Lung (tissue), 12 donors: ENCODE measurements around the gene GYG2. TPM values are rescaled to one million over a fixed set of nuclear protein-coding genes. Genes with fewer than 3 reads are reported as not detected.
A peak's percentile ranks its signal among the peaks of the same experiment; 100 is the strongest.
"Not testable (repeated sequence)": the region's sequence is repeated elsewhere in the genome, so short reads cannot be mapped to it uniquely, and the experiment has no call there.

ENCODE experiments used
- ATAC-seq: fragments of 200-7000 bp; cut with Tn5 transposase; one replicate; pipeline ENCODE4 v1.9.1; 2020; ENCODE audit warnings: moderate number of reproducible peaks; ENCODE audit not compliant: insufficient read depth, low FRiP score
- DNase-seq, 3 donors: peaks; one replicate each; pipeline ENCODE4 v3.0.0-alpha.2; 2013 to 2017
- H3K27ac ChIP-seq, 2 donors: one replicate each; pipeline ENCODE4 v1.5.1; 2013; ENCODE audit warnings: mild to moderate bottlenecking in 2 of 2, moderate library complexity in 2 of 2, control low read depth in 1 of 2, inconsistent platforms in 1 of 2, low read depth in 1 of 2, low read length in 1 of 2
- H3K27me3 ChIP-seq, 3 donors: one replicate each; pipeline ENCODE4 v1.5.1; 2013; ENCODE audit warnings: low read length in 2 of 3; ENCODE audit not compliant: control insufficient read depth in 3 of 3, insufficient read depth in 3 of 3
- H3K36me3 ChIP-seq, 4 donors: one replicate each; pipeline ENCODE4 v1.5.1; 2013; ENCODE audit warnings: low read length in 4 of 4, mild to moderate bottlenecking in 1 of 4, moderate library complexity in 1 of 4; ENCODE audit not compliant: control insufficient read depth in 4 of 4, insufficient read depth in 4 of 4
- H3K4me1 ChIP-seq, 5 donors: one replicate each; pipeline ENCODE4 v1.5.1; 2013; ENCODE audit warnings: low read length in 5 of 5, mild to moderate bottlenecking in 2 of 5, moderate library complexity in 1 of 5; ENCODE audit not compliant: control insufficient read depth in 5 of 5, insufficient read depth in 5 of 5
- H3K4me3 ChIP-seq: one replicate; pipeline ENCODE4 v1.5.1; 2013; ENCODE audit warnings: mild to moderate bottlenecking, control low read depth, moderate library complexity
- H3K9ac ChIP-seq, 2 donors: one replicate each; pipeline ENCODE4 v1.5.1; 2013; ENCODE audit warnings: low read length in 2 of 2, control low read depth in 1 of 2; ENCODE audit not compliant: insufficient read depth in 1 of 2
- H3K9me3 ChIP-seq, 4 donors: one replicate each; pipeline ENCODE4 v1.5.1; 2013; ENCODE audit warnings: low read length in 3 of 4, mild to moderate bottlenecking in 1 of 4, moderate library complexity in 1 of 4; ENCODE audit not compliant: control insufficient read depth in 4 of 4, insufficient read depth in 3 of 4
- CTCF ChIP-seq: IDR thresholded peaks from 2 replicates; pipeline ENCODE4 v1.5.1; 2012; ENCODE audit warnings: mild to moderate bottlenecking; ENCODE audit errors: control extremely low read depth, extremely low read depth
- WGBS, 2 donors: extraction: QIAGEN DNeasy Blood & Tissue Kit; methylation state at CpG; one replicate each; pipeline ENCODE4 v1.1.7; 2013; 5-methylcytosine and 5-hydroxymethylcytosine counted together
- polyA plus RNA-seq, 2 donors: library from polyadenylated mRNA; stranded (reverse); fragments of 200-250 nt; gene quantifications; one replicate each; pipeline ENCODE4 v1.2.1, GENCODE V29; 2013
- total RNA-seq, 2 donors: library from RNA; depleted of rRNA in 1 of 2; stranded (reverse); fragments of >200 nt in 1 of 2; gene quantifications; one replicate each; pipeline ENCODE4 v1.2.1, GENCODE V29; 2014 to 2021
- donor health status: control.
- donor health status: control.
- donor health status: Bipolar disorder and iron deficiency.
- donor health status: healthy.
- donor health status: DM: yes; HTN: yes; CAD: no.

GYG2 gene
- total and polyA plus RNA-seq, 4 donors, result 0.59 to 5.4 (median 2.7) TPM

- no peaks in the 10 kb centered on the region for H3K9me3 ChIP-seq
- WGBS, 2 donors, result 37 to 53% methylated on average over 11 of the region's 11 CpGs
- peaks cover 0 to 4% (median 0%) of the 10 kb centered on the region in 3 donors for H3K27me3 ChIP-seq
- ATAC-seq (no peak), DNase-seq (peak in 1 of 3 donors; percentile 38)
- TF ChIP-seq CTCF, result no peak
- no peaks in the 10 kb centered on the region for H3K36me3 ChIP-seq
- H3K4me1 ChIP-seq, result peaks cover 0 to 10% (median 2%) of the 10 kb centered on the region in 5 donors
- no peak overlapping the region for H3K27ac ChIP-seq
- H3K9ac ChIP-seq, result peak overlapping the region in 1 of 2 donors; percentile 75
- no peak overlapping the region for H3K4me3 ChIP-seq
These were observed 60.4 kb downstream of the GYG2 start for GRCh38 chrX:2889045-2889605.

- DNase-seq, result peak in 2 of 3 donors; percentile 56 to 57
These were observed 61.2 kb downstream of the GYG2 start for GRCh38 chrX:2889706-2890490.

GRCh38 chrX:2890536-2891460 is 62.1 kb downstream of the GYG2 start:
- H3K27ac ChIP-seq, H3K36me3 ChIP-seq, H3K9ac ChIP-seq, H3K27me3 ChIP-seq, H3K4me3 ChIP-seq, H3K9me3 ChIP-seq, ATAC-seq: not testable (repeated sequence)
- DNase-seq, result peak in 1 of 3 donors; percentile 29
- 53 to 75% methylated on average over 19 to 20 of the region's 22 CpGs for WGBS, 2 donors
- H3K4me1 ChIP-seq, result peaks cover 0 to 18% (median 2%) of the 10 kb centered on the region in 5 donors

More at GRCh38 chrX:2889706-2890490, 61.2 kb downstream of the GYG2 start:
- not testable (repeated sequence) for H3K36me3 ChIP-seq, H3K27me3 ChIP-seq, H3K9me3 ChIP-seq, H3K27ac ChIP-seq, H3K4me3 ChIP-seq
- Histone ChIP-seq H3K4me1 (peaks cover 0 to 14% (median 2%) of the 10 kb centered on the region in 5 donors), H3K9ac (peak overlapping the region in 1 of 2 donors; percentile 75)
- 23 to 27% methylated on average over 15 of the region's 15 CpGs for WGBS, 2 donors
- ATAC-seq, result peak; percentile 64
- TF ChIP-seq CTCF, result peak; percentile 5

- DNase-seq (no peak), ATAC-seq (no peak)
- H3K4me1 ChIP-seq, result peaks cover 0 to 18% (median 2%) of the 10 kb centered on the region in 5 donors
- peaks cover 0 to 6% (median 0%) of the 10 kb centered on the region in 3 donors for H3K27me3 ChIP-seq
- H3K4me3 ChIP-seq, result no peak overlapping the region
- no peak for TF ChIP-seq CTCF
- H3K9me3 ChIP-seq, result no peaks in the 10 kb centered on the region
- H3K27ac ChIP-seq, result no peak overlapping the region
- H3K36me3 ChIP-seq, result no peaks in the 10 kb centered on the region
- WGBS, 2 donors, result 88 to 90% methylated on average over 5 of the region's 5 CpGs
- no peak overlapping the region for H3K9ac ChIP-seq
These were observed 64.1 kb downstream of the GYG2 start for GRCh38 chrX:2892816-2893215.
